Measurements from ENCODE around the gene NGEF. TPM values are rescaled to one million over a fixed set of nuclear protein-coding genes. Genes with fewer than 3 reads are reported as not detected.
A peak's percentile ranks its signal among the peaks of the same experiment; 100 is the strongest.

Gene NGEF
- total and polyA plus RNA-seq, 8 donors, result 3.3 to 7.1 (median 5.4) TPM

DNA sequence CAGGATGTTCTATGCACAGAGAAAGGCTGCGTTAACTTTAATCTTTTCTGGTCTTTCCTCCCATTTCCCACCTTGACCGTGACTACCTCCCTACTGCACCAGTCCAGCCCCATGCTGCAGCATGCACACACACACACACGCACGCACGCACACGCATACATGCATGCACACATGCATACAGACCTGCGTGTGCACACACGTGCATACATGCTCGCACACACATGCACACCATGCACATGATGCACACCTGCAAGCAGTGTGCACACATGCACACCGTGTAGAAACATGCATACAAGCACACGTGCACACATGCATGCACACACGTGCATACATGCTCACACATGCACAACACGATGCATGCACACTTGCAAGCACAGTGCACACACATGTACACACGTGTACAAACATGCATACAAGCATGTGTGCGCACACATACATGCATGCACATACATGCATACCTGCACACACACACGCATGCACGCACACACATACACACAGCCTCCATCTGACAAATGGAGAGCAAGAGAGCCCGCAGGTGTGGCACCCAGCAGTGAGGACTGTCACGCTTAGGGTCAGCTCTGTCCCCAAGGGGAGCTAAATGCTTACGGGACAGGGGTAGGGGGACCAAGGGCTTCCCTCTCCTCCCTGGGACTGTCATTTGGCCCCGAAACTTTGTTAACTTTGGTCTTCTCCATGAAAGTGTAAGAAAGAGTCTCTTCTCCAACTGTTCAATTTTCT, 124.8 kb downstream of the NGEF start:
- ATAC-seq, result no peak
- 74 to 88% methylated on average over 21 of the region's 21 CpGs for WGBS, 2 donors
- FAIRE-seq, result no peak

GRCh38 chr2:232887171-232887850, 125.7 kb downstream of the NGEF start:
- 81 to 82% methylated on average over 15 of the region's 15 CpGs for WGBS, 2 donors
- DNase-seq, result peak in 2 of 6 donors; percentile 32 to 33
- Histone ChIP-seq H3K4me3 (no peak overlapping the region), H3K4me1 (peaks cover 0 to 10% (median 6%) of the 10 kb centered on the region in 3 donors), H3K36me3 (no peaks in the 10 kb centered on the region), H3K9me3 (no peaks in the 10 kb centered on the region), H3K27ac (no peak overlapping the region), H3K27me3 (no peaks in the 10 kb centered on the region)
- no peak for FAIRE-seq
- TF ChIP-seq, protein P1, sequence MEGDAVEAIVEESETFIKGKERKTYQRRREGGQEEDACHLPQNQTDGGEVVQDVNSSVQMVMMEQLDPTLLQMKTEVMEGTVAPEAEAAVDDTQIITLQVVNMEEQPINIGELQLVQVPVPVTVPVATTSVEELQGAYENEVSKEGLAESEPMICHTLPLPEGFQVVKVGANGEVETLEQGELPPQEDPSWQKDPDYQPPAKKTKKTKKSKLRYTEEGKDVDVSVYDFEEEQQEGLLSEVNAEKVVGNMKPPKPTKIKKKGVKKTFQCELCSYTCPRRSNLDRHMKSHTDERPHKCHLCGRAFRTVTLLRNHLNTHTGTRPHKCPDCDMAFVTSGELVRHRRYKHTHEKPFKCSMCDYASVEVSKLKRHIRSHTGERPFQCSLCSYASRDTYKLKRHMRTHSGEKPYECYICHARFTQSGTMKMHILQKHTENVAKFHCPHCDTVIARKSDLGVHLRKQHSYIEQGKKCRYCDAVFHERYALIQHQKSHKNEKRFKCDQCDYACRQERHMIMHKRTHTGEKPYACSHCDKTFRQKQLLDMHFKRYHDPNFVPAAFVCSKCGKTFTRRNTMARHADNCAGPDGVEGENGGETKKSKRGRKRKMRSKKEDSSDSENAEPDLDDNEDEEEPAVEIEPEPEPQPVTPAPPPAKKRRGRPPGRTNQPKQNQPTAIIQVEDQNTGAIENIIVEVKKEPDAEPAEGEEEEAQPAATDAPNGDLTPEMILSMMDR (IDR thresholded peaks at IDR 0.05), result no peak
- intact Hi-C loops (cut with DNase I), result no loop called here
- ATAC-seq, result no peak

More for the DNA sequence above, 124.8 kb downstream of the NGEF start:
- TF ChIP-seq, protein P1 (IDR thresholded peaks at IDR 0.05), result no peak
- Histone ChIP-seq H3K4me1 (peaks cover 0 to 10% (median 6%) of the 10 kb centered on the region in 3 donors), H3K9me3 (no peaks in the 10 kb centered on the region), H3K27ac (no peak overlapping the region), H3K4me3 (no peak overlapping the region), H3K27me3 (no peaks in the 10 kb centered on the region), H3K36me3 (no peaks in the 10 kb centered on the region)
- intact Hi-C loops (cut with DNase I), result no loop called here
- DNase-seq, result no peak

- no peak overlapping the region for H3K4me3 ChIP-seq
- H3K27me3 ChIP-seq, result no peaks in the 10 kb centered on the region
- ATAC-seq (no peak), DNase-seq (no peak), FAIRE-seq (no peak)
- TF ChIP-seq, protein P1 (IDR thresholded peaks at IDR 0.05), result no peak
- no peaks in the 10 kb centered on the region for H3K36me3 ChIP-seq
- no peaks in the 10 kb centered on the region for H3K9me3 ChIP-seq
- H3K27ac ChIP-seq, result no peak overlapping the region
- WGBS, 2 donors, result 83 to 93% methylated on average over 7 of the region's 7 CpGs
- intact Hi-C loops (cut with DNase I), result no loop called here
- H3K4me1 ChIP-seq, result peaks cover 0 to 9% (median 1%) of the 10 kb centered on the region in 3 donors
These were observed 126.4 kb downstream of the NGEF start for GRCh38 chr2:232886632-232887031.

- no peaks in the 10 kb centered on the region for H3K27me3 ChIP-seq
- DNase-seq, result no peak
- H3K36me3 ChIP-seq, result no peaks in the 10 kb centered on the region
- no peaks in the 10 kb centered on the region for H3K9me3 ChIP-seq
- H3K4me1 ChIP-seq, result peaks cover 0 to 4% (median 0%) of the 10 kb centered on the region in 3 donors
- H3K4me3 ChIP-seq, result no peak overlapping the region
- H3K27ac ChIP-seq, result no peak overlapping the region
- TF ChIP-seq, protein P1 (IDR thresholded peaks at IDR 0.05), result no peak
- intact Hi-C loops (cut with DNase I), result no loop called here
- FAIRE-seq, result no peak
- WGBS, 2 donors, result 86 to 88% methylated on average over 11 of the region's 11 CpGs
- no peak for ATAC-seq
These were observed 126.9 kb downstream of the NGEF start for GRCh38 chr2:232886176-232886575.
